ENCODE results near the gene PTCHD4.

PTCHD4 gene

GRCh38 chr6:48099713-48100587 is 11.0 kb downstream of the PTCHD4 start:
- no peak for DNase-seq

- no peak for DNase-seq
Measured at GRCh38 chr6:48098923-48099322, 12.1 kb downstream of the PTCHD4 start.

GRCh38 chr6:48092550-48093217 is 18.3 kb downstream of the PTCHD4 start:
- no peak for DNase-seq

- DNase-seq = no peak
Measured at GRCh38 chr6:48090546-48090945, 20.5 kb downstream of the PTCHD4 start.

- no peak for DNase-seq
Measured at GRCh38 chr6:48087448-48087847, 23.5 kb downstream of the PTCHD4 start.

- DNase-seq = no peak
Measured at GRCh38 chr6:48086187-48086586, 24.8 kb downstream of the PTCHD4 start.

- no peak for DNase-seq
Measured at GRCh38 chr6:48085131-48085741, 25.8 kb downstream of the PTCHD4 start.

GRCh38 chr6:48084201-48084600 is 26.8 kb downstream of the PTCHD4 start:
- DNase-seq = no peak

GRCh38 chr6:48080227-48081009 is 30.6 kb downstream of the PTCHD4 start:
- DNase-seq = no peak

GRCh38 chr6:48078120-48078519 is 32.9 kb downstream of the PTCHD4 start:
- no peak for DNase-seq

GRCh38 chr6:48075181-48075580 is 35.8 kb downstream of the PTCHD4 start:
- DNase-seq = no peak

- DNase-seq = no peak
Measured at GRCh38 chr6:48073976-48074767, 36.8 kb downstream of the PTCHD4 start.

- DNase-seq = no peak
Measured at GRCh38 chr6:48071833-48072232, 39.2 kb downstream of the PTCHD4 start.

- DNase-seq = no peak
Measured at GRCh38 chr6:48069280-48069679, 41.7 kb downstream of the PTCHD4 start.

GRCh38 chr6:48068278-48069251 is 42.4 kb downstream of the PTCHD4 start:
- DNase-seq = no peak

- no peak for DNase-seq
Measured at GRCh38 chr6:48067886-48068277, 43.1 kb downstream of the PTCHD4 start.

GRCh38 chr6:48067148-48067712 is 43.8 kb downstream of the PTCHD4 start:
- no peak for DNase-seq

- DNase-seq = no peak
Measured at GRCh38 chr6:48061265-48061990, 49.6 kb downstream of the PTCHD4 start.

Data from CD4-positive, alpha-beta T cell treated with Interleukin-12 subunit alpha and Interleukin-12 subunit beta, for 1 hour (primary cell).